SK-N-MC (cell line): Measurements from ENCODE around the gene SNX24.

Experiments used
- DNase-seq: peaks from one replicate; pipeline ENCODE4 v3.0.0-alpha.2; 2011; ENCODE audit warnings: low read depth, low spot score
- H3K27ac ChIP-seq: fragments of 200-600 bp; sonication (generic); 2 replicates; pipeline ENCODE4 v1.5.1; 2016; ENCODE audit warnings: mixed run types
- H3K36me3 ChIP-seq: fragments of 200-600 bp; sonication (generic); 2 replicates; pipeline ENCODE4 v1.6.1; 2017; ENCODE audit warnings: antibody characterized with exemption, low read length, mixed read lengths; ENCODE audit not compliant: insufficient read depth
- H3K4me3 ChIP-seq: fragments of 200-600 bp; sonication (generic); 2 replicates; pipeline ENCODE4 v1.5.1; 2016
- H3K9ac ChIP-seq: fragments of 200-600 bp; sonication (generic); 2 replicates; pipeline ENCODE4 v1.8.0; 2017; ENCODE audit warnings: mixed run types, mixed read lengths; ENCODE audit not compliant: insufficient read length
- H3K9me3 ChIP-seq: fragments of 200-600 bp; sonication (generic); 2 replicates; pipeline ENCODE4 v1.6.1; 2017; ENCODE audit warnings: low read depth, mild to moderate bottlenecking, antibody characterized with exemption, low read length, moderate library complexity, mixed read lengths
- EZH2 ChIP-seq: fragments of 200-600 bp; sonication (generic); IDR thresholded peaks from one replicate; pipeline ENCODE4 v1.6.1; 2017; ENCODE audit warnings: antibody characterized with exemption
- FOXP2 ChIP-seq: optimal IDR thresholded peaks from 2 replicates; pipeline ENCODE3; 2011; ENCODE audit warnings: mild to moderate bottlenecking, moderate library complexity; ENCODE audit not compliant: insufficient read depth; ENCODE audit errors: extremely low read length, control extremely low read depth
- POLR2AphosphoS5 ChIP-seq: IDR thresholded peaks from 2 replicates; pipeline ENCODE4 v1.6.1; 2012; ENCODE audit warnings: mild to moderate bottlenecking, low read depth, low read length, borderline replicate concordance

The SNX24 gene

DNA sequence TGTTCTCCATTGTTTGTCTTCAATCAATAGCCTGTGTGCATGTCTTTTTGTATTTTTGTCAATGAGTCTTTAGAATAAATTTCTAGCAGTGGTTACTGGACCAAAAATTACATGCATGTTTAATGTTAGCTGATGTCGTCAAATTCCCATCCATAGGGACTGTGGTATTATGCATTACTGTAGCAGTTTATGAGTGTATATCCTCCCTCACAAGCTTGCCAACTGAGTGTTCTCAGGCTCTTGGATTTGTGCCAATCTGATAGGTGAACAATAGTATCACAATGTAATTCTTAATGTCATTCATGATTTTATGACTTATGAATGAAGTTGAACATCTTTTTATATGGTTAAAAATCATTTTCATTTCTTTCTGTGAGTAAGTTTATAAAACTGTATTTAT is 13.0 kb downstream of the SNX24 start:
- H3K9ac ChIP-seq, result no peak overlapping the region
- H3K4me3 ChIP-seq, result no peak overlapping the region
- peak; percentile 16 for DNase-seq
- H3K27ac ChIP-seq, result no peak overlapping the region
- no peaks in the 10 kb centered on the region for H3K36me3 ChIP-seq
- no peaks in the 10 kb centered on the region for H3K9me3 ChIP-seq
- TF ChIP-seq FOXP2 (no peak), EZH2 (no peak), POLR2AphosphoS5 (no peak)

DNA sequence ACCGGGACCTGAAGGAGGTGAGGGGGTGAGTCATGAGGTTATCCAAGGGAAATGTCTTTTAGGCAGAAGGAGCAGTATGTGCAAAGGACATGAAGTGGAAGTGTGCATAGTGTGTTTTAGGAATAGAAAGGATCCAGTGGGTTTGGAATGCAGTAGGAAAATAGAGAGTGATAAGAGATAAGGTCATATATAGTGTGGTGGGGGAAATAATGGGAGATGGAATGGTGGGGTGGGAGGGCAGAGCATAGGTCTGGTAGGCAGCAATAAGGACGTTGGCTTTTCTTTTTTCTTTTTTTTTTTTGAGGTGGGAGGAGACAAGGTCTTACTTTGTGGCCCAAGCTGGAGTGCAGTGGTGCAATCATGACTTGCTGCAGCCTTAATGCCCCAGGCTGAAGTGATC is 17.8 kb downstream of the SNX24 start:
- DNase-seq, result no peak
- no peaks in the 10 kb centered on the region for H3K9me3 ChIP-seq
- TF ChIP-seq FOXP2 (no peak), EZH2 (no peak), POLR2AphosphoS5 (no peak)

DNA sequence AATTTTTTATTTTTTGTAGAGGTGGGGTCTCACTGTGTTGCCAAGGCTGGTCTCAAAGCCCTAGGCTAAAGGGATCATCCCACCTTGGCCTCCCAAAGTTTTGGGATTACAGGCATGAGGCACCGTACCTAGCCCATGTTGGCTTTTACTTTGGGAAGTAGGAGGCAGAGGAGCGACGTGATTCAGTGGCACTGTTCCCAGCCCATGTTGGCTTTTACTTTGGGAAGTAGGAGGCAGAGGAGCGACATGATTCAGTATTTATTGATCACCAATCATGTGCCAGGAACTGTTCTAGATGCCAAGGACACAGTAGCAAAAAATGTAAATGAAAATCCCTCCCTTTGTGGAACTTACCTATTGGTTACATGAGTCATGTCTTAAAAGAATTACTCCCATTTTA is 18.3 kb downstream of the SNX24 start:
- no peaks in the 10 kb centered on the region for H3K36me3 ChIP-seq

More for the DNA sequence above, 17.8 kb downstream of the SNX24 start:
- no peak overlapping the region for H3K9ac ChIP-seq
- H3K4me3 ChIP-seq, result no peak overlapping the region
- H3K36me3 ChIP-seq, result no peaks in the 10 kb centered on the region
- H3K27ac ChIP-seq, result no peak overlapping the region

DNA sequence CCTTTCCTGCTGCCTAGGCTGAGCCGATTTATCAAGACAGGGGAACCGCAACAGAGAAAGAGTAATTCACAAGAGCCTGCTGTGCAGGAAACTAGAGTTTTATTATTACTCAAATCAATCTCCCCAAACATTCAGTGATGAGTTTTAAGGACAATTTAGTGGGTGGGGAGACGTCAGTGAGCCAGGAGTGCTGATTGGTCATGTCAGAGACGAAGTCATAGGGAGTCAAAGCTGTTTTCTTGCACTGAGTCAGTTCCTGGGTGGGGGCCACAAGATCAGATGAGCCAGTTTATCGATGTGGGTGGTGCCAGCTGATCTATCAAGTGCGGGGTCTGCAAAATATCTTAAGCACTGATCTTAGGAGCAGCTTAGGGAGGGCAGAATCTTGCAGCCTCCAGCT is 19.0 kb downstream of the SNX24 start:
- Histone ChIP-seq H3K9ac (no peak overlapping the region), H3K9me3 (no peaks in the 10 kb centered on the region), H3K4me3 (no peak overlapping the region), H3K27ac (no peak overlapping the region), H3K36me3 (no peaks in the 10 kb centered on the region)
- no peak for DNase-seq
- no peak for TF ChIP-seq EZH2
- TF ChIP-seq FOXP2, result no peak
- no peak for TF ChIP-seq POLR2AphosphoS5

More for the DNA sequence above, 18.3 kb downstream of the SNX24 start:
- Histone ChIP-seq H3K4me3 (no peak overlapping the region), H3K27ac (no peak overlapping the region), H3K9me3 (no peaks in the 10 kb centered on the region), H3K9ac (no peak overlapping the region)
- TF ChIP-seq POLR2AphosphoS5 (no peak), FOXP2 (no peak), EZH2 (no peak)
- DNase-seq, result no peak

DNA sequence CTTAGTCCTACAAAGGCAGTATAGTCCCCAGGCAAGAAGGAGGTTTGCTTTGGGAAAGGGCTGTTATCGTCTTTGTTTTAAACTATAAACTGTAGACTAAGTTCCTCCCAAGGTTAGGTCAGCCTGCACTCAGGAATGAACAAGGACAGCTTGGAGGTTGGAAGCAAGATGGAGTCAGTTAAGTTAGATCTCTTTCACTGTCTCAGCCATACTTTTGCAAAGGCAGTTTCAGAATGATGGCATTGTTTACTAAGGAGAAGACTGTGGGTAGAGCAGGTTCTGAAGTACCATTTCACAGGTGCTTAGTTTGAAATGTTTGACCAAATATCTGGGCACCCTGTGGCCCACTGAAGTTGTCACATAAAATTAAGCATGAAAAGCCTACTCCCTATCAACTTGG is 19.4 kb downstream of the SNX24 start:
- no peak for TF ChIP-seq FOXP2
- no peak for TF ChIP-seq EZH2
- no peak for TF ChIP-seq POLR2AphosphoS5
- no peak for DNase-seq
- no peak overlapping the region for H3K4me3 ChIP-seq
- no peak overlapping the region for H3K27ac ChIP-seq
- no peak overlapping the region for H3K9ac ChIP-seq
- H3K36me3 ChIP-seq, result no peaks in the 10 kb centered on the region
- no peaks in the 10 kb centered on the region for H3K9me3 ChIP-seq

DNA sequence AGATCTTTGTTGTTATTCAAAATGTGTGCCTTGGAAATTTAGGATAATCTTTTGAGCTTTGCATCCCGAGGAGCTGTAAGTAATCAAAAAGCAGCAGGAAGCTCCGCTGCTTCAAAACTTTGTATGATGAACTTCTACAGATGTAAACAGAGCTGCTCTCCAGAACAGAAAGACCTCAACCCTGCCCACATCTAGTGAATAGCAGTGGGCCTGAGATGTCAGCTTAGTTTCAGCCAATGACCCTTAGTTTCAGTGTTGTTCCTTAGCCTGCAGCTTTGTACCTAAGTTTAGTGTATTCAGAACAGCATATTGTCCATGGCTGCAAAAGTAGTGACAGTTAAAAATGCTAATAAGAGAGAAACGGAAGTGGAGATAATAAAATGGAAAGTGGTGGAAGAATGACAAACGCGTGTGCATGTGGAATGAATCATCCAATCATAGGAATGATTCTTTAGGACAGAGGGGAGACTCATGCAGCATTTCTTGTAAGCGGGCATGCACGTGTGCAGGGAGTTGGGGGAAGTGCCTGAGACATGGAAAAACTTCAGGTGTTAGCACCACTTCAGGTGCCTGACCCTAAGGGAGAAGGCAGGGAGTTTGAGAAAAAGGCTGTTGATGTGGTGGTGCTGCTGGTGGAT is 24.9 kb downstream of the SNX24 start:
- Histone ChIP-seq H3K4me3 (peak overlapping the region; percentile 39; the same call in 1 of the 2 replicates), H3K27ac (0 out of 2 replicates have a peak overlapping the region, but pooled peaks have one; percentile 6), H3K9ac (no peak overlapping the region), H3K9me3 (no peaks in the 10 kb centered on the region), H3K36me3 (no peaks in the 10 kb centered on the region)
- no peak for DNase-seq
- TF ChIP-seq EZH2 (no peak), FOXP2 (peak; percentile 1)

DNA sequence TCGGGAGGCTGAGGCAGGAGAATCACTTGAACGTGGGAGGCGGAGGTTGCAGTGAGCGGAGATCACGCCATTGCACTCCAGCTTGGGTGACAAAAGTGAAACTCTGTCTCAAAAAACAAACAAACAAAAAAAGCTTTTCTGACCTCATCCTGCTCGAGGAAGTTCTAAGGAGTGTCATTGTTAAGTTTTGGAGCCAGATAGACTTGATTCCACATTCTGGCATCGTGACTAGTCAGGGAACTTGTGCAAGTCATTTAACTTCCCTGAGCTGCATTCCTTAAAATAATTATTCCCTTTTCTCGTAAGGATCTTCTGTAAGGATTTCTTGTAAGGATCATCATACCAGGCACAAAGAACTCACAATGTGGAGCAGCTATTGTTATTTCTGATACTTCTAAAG is 26.2 kb downstream of the SNX24 start:
- TF ChIP-seq FOXP2, result no peak
- no peak for TF ChIP-seq EZH2
- TF ChIP-seq POLR2AphosphoS5, result no peak
- no peak overlapping the region for H3K9ac ChIP-seq
- H3K4me3 ChIP-seq, result no peak overlapping the region

DNA sequence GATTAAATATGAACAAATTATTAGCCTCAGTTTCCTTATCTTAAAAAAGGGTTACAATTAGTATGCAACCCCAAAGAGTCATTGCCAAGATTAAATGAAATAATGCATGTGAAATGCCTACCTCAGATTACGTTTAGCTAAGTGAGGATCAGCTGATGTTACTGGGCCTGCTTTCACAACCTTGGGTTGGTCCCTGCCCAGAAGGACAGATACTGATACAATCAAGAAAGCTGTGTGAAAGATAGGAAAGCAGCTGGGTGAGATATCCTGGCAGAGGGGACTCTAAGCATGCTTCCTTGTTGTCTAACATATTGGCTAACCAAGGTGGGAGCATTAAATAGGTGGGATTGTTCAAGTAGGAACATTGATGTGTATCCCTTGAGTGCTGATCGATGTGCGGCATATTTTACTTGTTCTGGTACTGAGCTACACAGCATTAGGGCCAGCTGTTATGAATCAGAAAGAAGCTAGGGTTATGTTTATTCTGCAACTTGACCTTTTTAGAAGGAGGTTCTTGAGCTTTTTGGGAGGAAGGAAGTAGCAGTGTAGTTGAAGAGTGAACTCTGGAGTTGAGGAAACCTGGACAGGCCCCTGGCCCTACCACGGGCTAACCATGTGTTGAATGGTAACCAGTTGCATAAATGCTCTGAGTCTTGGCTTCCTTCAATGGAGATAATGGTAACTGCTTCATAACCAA is 28.9 kb downstream of the SNX24 start:
- no peak overlapping the region for H3K27ac ChIP-seq
- no peak for TF ChIP-seq FOXP2
- no peak for TF ChIP-seq POLR2AphosphoS5
- no peak for TF ChIP-seq EZH2
- H3K9ac ChIP-seq, result no peak overlapping the region

More for the DNA sequence above, 26.2 kb downstream of the SNX24 start:
- no peaks in the 10 kb centered on the region for H3K9me3 ChIP-seq
- no peaks in the 10 kb centered on the region for H3K36me3 ChIP-seq
- no peak overlapping the region for H3K27ac ChIP-seq
- no peak for DNase-seq

DNA sequence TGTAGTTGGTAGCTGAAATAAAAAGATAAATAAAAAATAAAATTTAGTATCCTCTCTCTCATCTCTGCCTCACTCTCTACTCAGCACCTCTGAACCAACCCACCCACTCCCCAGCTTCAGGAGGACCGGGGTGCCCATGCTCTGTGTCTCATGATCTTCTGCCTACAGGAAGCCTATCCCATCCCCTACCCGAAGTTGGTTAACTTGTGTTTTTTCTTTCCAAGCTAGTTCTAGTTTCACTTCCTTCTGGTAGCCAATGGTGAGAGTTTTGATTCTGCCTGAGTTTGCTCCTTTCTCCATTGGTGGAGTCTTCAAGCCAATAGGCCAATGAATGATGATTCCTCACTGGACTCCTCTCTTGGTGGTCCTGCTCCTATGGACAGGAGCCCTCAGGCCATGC is 32.1 kb downstream of the SNX24 start:
- no peak overlapping the region for H3K9ac ChIP-seq
- H3K9me3 ChIP-seq, result no peaks in the 10 kb centered on the region
- DNase-seq, result no peak
- H3K36me3 ChIP-seq, result no peaks in the 10 kb centered on the region
- H3K27ac ChIP-seq, result no peak overlapping the region
- TF ChIP-seq EZH2, result no peak
- no peak for TF ChIP-seq POLR2AphosphoS5
- TF ChIP-seq FOXP2, result no peak
- no peak overlapping the region for H3K4me3 ChIP-seq

More for the DNA sequence above, 28.9 kb downstream of the SNX24 start:
- H3K36me3 ChIP-seq, result no peaks in the 10 kb centered on the region
- no peaks in the 10 kb centered on the region for H3K9me3 ChIP-seq
- DNase-seq, result no peak
- no peak overlapping the region for H3K4me3 ChIP-seq
